GM18870 (cell line): ENCODE data around the gene DTL.

Source experiments
- ATAC-seq: cut with Tn5 transposase; IDR thresholded peaks from one replicate; pipeline ENCODE4 v1.9.1; 2021; ENCODE audit warnings: moderate library complexity; ENCODE audit not compliant: unreplicated experiment

The DTL gene

GRCh38 chr1:212089560-212090163, 54.1 kb downstream of the DTL start:
- no peak for ATAC-seq

- ATAC-seq: no peak
Measured at GRCh38 chr1:212091438-212092121, 56.0 kb downstream of the DTL start.

- ATAC-seq: no peak
Measured at GRCh38 chr1:212097360-212097759, 61.8 kb downstream of the DTL start.

GRCh38 chr1:212098310-212098709, 62.8 kb downstream of the DTL start:
- no peak for ATAC-seq

GRCh38 chr1:212098771-212099170, 63.2 kb downstream of the DTL start:
- no peak for ATAC-seq

- ATAC-seq: no peak
Measured at GRCh38 chr1:212101251-212101650, 65.7 kb downstream of the DTL start.

- ATAC-seq: no peak
Measured at GRCh38 chr1:212101735-212102134, 66.2 kb downstream of the DTL start.

GRCh38 chr1:212104586-212105325, 69.2 kb downstream of the DTL start:
- ATAC-seq: no peak

- no peak for ATAC-seq
Measured at GRCh38 chr1:212106286-212106792, 70.8 kb downstream of the DTL start.

- no peak for ATAC-seq
Measured at GRCh38 chr1:212107481-212107880, 71.9 kb downstream of the DTL start.

- no peak for ATAC-seq
Measured at GRCh38 chr1:212108187-212108586, 72.6 kb downstream of the DTL start.

- ATAC-seq: no peak
Measured at GRCh38 chr1:212108981-212109380, 73.4 kb downstream of the DTL start.

- no peak for ATAC-seq
Measured at GRCh38 chr1:212109728-212110127, 74.2 kb downstream of the DTL start.

- no peak for ATAC-seq
Measured at GRCh38 chr1:212110617-212111016, 75.1 kb downstream of the DTL start.

- no peak for ATAC-seq
Measured at GRCh38 chr1:212111536-212111935, 76.0 kb downstream of the DTL start.

GRCh38 chr1:212113706-212114105, 78.2 kb downstream of the DTL start:
- ATAC-seq: no peak

- no peak for ATAC-seq
Measured at GRCh38 chr1:212118167-212118871, 82.8 kb downstream of the DTL start.

- ATAC-seq: no peak
Measured at GRCh38 chr1:212118872-212119260, 83.3 kb downstream of the DTL start.

- no peak for ATAC-seq
Measured at GRCh38 chr1:212119397-212119837, 83.9 kb downstream of the DTL start.

GRCh38 chr1:212119863-212120262, 84.3 kb downstream of the DTL start:
- ATAC-seq: no peak

GRCh38 chr1:212121779-212122178, 86.2 kb downstream of the DTL start:
- no peak for ATAC-seq
